NCI-H2081 (cell line): ENCODE data around the gene WWOX.

ENCODE experiments used
- DNase-seq, 2 experiments: peaks; one replicate each; lab custom pipeline; 2025; lab: John Stamatoyannopoulos, UW

WWOX gene

GRCh38 chr16:78799429-78799828 is 700.0 kb downstream of the WWOX start:
- no peak for DNase-seq

DNA sequence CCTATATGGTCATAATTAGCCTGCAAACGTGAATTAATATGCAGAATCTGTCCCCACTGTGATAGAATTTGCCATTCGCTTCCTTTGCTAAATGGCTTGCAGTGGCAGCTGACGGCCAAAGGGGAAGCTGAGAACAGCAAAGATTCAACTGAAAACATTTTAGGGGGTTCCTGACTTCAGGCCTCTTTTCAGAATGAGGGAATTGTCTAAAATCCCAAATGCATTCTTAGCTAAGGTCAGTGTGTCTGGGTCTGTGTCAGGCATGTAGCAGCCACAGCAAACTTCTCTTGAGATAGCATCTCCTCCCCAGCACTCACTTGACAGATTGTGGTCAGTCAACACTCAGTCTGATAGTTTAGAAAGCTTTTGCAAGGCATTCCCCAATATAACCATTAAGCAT is 701.1 kb downstream of the WWOX start:
- DNase-seq = no peak

DNA sequence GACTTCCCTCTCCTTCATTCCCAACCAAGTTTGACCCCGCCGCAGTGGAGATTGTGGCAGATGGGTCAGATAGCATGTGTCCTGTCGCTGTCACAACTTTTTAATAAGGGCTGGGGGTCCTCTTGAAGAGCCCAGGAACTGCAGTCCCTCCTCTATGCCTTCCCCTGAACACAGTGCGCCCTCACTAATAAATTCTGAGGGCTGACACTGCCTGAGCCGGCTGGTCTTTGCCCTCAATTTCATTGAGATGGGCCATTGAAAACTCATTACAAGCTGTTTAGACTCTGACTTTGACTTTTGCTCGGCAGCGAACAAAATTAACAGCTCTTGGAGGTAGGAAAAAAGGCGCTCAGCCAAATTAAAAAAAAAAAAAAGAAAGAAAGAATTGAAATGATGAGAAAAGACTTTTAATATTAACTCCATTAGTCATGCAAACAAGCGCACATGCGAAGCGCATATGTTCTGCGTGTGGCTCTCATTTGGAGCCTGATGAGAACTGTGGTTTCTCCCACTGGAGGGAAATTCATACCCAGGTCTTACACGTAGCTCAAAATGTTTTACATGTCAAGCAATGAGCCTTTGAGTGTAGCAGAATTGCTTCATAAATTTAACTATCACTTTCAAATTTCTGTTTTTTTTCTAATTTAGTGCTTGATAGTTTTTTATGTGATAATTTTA is 704.7 kb downstream of the WWOX start:
- no peak for DNase-seq

DNA sequence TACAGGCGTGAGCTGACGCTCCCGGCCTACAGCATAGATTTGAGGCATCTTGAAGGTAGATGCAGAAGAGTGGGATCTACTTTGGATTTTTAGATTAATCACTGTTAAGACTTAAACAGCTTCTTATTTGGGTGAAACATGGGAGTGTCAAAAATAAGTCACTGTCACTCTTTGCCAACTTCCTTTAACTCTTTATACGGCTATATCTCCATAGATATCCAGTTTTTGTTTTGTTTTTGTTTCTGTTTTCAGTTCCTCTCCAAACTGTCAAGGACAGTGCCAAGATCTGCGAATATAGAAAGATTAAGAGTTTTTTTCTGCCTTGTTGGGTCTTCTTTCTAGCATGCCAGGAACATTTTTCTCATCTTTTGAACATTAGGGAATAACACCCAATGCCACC is 706.1 kb downstream of the WWOX start:
- no peak for DNase-seq

DNA sequence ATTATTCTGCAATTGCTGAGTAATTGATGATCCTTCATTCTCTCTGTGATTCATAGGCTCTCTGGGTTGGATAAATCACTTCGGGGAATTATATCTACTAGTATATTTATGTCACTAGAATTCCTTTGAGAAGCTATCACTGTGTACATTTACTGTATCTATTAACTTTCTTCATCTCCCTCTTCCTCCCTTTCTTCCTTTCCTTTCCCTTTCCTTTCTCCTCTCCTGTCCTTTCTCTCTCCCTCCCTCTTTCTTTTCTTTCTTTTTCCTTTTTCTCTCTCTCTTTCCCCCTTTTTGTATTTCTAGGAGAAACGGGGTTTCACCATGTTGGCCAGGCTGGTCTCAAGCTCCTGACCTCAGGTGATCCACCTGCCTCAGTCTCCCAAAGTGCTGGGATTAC is 711.8 kb downstream of the WWOX start:
- DNase-seq = no peak

DNA sequence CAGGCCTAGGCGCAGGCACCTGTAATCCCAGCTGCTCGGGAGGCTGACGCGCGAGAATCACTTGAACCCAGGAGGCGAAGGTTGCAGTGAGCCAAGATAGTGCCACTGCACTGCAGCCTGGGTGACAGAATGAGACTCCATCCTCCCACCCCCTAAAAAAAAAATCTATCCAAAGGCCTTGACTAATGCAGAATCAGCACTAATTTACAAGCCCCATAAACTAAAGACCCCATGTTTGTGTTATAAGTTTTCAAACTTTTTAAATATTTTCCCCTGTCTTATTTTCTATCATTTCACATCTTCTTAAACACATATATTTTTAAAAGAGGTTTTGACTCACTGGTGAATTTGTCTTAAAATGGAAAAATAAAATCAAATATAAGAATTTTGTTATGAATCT is 713.1 kb downstream of the WWOX start:
- no peak for DNase-seq

DNA sequence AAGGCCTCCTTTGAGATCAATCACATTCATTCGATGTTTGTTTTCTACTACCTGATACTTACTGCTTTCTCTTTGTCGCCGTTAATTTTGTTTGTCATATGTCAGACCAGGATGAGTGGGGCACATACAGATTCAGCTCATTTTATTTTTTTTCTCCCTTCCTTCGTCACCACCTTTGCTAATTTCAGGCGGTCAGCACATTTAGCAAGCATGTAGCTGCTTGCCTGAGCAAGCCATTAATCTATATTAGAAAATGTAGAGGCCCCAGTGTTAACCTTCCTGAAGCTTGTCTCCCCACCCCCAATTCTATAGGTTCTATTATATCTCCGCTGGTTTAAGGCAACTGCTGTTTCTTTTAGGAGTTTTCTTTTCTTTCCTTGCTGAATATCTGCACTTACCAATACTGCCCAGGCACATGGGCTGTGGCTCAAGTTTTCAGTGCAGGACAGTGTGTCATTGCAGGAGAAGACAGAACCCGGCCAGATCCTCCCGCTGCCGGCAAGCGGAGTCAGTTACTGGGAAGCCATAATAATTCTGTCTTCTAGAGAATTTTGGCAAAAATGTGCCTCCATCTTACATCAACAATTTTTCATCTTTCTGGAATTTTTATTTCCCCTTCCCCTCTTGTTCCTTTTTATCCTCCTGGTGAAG is 714.3 kb downstream of the WWOX start:
- no peak for DNase-seq

GRCh38 chr16:78815713-78816112 is 716.3 kb downstream of the WWOX start:
- DNase-seq = no peak

DNA sequence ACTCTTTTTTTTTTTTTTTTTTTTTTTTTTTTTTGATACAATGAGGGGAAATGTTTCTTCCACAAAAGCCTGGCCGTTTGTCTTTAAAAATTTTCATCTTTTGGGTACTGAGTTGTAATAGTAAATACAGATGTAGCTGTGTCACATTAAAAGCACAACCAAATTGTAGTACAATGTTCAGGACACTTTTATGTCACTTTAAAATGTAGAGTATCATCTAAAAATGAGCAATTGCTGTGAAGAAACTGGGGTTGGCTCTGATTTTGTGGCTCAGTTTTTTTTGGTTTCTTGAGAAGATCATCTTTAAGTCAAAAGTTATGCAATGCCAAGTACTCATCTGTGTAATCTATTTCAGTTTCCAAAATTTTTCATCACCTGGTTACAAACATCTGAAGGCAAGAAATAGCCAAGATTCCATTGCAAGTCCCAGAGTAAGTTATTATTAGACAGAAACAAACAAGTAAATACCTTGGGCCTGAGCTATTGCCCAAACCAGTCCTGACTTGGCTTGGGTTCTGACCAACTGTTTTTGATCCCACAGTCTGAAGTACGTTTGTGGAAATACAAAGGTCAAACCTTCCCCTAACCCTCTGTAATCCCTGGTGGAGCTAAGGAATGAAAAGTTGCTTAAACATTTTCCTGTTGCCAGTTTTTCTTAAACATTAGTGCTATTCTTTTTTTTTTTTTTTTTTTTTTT is 717.2 kb downstream of the WWOX start:
- no peak for DNase-seq

DNA sequence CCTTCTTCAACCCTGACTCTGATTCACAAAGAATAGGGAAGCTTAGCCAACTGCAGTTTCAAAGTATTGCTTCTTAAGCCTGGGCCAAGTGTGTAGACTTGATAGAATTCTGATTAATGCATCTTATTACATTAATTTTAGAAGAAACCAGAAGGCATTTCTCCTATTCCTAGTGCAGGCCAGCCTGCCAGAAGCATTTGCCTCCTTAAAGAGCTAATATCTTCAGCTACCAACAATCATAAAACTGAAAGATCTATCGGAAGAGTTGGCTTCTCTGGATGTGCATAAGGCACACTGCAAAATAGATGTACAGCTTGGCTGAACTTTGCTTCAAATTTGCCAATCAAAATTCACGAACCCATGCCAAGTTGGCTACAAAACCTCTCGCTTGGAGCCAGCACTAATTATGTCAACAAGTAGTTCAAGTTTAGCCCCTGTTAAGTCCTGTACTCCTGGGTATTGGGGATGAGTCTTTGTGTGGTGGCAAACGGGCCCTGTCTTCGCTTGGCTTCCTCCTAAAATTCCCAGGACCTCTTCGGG is 717.8 kb downstream of the WWOX start:
- DNase-seq = no peak

GRCh38 chr16:78821335-78821734 is 721.9 kb downstream of the WWOX start:
- DNase-seq = no peak

- no peak for DNase-seq
Measured at GRCh38 chr16:78822509-78822908, 723.1 kb downstream of the WWOX start.

- no peak for DNase-seq
Measured at GRCh38 chr16:78823027-78823426, 723.6 kb downstream of the WWOX start.

DNA sequence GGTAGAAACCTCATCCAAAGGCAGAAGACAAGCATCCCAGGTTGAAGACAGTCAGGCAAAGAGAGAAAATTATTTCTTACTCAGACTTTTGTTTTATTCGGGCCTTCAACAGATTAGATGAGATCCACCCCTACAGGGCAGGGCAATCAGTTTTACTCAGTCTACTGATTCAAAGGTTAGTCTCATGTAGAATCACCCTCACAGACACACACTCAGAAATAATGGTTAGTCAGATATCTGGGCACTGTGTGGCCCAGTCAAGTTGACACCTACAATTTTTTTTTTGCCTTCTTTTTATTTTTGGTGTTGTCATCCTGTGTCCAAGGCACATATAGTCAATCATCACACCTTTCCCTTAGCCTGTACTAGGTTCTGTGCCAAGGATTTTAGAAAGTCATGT is 729.8 kb downstream of the WWOX start:
- no peak for DNase-seq

DNA sequence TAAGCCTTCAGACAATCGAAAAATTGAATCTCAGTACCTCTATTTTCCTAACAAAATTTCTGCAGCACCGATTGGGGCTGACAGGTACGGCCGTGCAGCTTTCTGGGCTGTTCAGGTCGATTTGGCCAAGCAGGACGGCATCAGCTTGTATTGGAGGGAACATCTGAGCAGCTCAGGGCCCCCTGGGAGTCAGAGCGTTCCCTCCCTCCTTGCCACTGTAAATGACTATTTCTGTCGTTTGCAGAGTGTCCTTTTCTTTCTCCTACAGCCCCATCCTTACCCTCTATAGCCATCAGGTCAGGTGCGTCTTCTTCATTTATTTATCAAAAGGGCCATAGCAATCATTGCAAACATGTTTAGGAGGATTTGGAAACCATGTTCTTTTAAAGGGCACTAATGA is 731.1 kb downstream of the WWOX start:
- no peak for DNase-seq

- DNase-seq = no peak
Measured at GRCh38 chr16:78832100-78832499, 732.6 kb downstream of the WWOX start.

GRCh38 chr16:78836802-78837491 is 737.5 kb downstream of the WWOX start:
- no peak for DNase-seq

- no peak for DNase-seq
Measured at GRCh38 chr16:78837706-78838105, 738.3 kb downstream of the WWOX start.

GRCh38 chr16:78838276-78838675 is 738.8 kb downstream of the WWOX start:
- DNase-seq = no peak

DNA sequence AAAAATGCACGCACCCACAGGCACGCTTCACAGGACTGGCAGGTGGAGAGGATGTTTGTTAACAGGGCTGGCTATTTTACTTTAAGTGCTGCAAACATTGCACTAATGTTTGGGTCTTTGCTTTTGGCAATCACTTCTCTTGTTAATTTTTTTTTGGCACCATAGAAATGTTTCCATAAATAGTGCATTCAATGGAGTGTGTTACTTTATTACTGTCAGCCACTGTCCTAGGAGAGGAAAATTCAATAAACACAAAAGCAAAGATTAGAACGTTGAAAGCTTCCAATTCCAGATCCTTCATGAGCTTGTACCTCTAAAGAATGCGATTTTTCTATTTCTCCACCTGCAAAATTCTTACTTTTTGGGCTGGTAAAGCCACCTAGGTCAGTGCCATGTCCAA is 743.5 kb downstream of the WWOX start:
- peak; percentile 11 to 69 for DNase-seq

- no peak for DNase-seq
Measured at GRCh38 chr16:78843978-78844377, 744.5 kb downstream of the WWOX start.

DNA sequence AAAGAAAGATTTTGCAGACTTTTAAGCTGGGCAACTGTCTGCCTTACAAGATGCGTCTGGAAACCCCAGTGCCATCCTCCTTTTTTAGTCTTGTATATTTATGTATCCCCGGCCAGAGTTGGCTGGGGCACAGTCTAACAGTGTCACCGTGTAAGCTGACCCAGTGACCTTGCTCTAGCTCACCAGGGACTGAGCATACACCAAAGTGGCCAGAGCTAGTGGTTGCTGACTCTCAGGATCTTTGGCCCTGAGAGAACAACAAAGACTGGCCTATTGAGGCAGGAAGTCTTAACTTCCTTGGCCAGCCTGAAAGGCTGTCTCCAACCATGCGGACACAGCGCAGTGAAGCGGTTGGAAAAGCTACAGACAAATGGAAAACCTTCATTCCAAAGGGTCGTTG is 745.2 kb downstream of the WWOX start:
- no peak for DNase-seq

DNA sequence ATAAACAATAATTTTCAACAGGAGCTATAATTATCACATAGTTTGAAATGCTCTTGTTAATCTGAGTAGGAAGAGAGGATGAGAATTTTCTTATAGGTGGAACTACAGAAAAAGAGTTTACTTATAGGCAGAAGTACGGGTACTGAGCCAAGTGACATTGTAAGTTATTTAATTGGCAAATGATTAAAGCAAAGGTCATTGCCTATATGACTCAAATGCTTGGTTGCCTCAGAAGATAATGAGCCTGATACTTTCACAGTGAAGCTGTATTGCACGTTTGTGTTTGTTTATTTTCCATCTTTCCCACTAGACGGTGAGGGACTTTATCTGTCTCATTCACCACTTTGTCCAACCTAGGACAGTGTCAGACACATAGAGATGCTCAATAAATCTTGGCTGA is 751.8 kb downstream of the WWOX start:
- DNase-seq = no peak
